NOMO-1 (cell line): ENCODE measurements around the gene PLEKHG4B.

Experiments
- DNase-seq, 2 experiments: peaks; one replicate each; lab custom pipeline; 2025; ENCODE audit not compliant: unreplicated experiment in 2 of 2; lab: John Stamatoyannopoulos, UW

Gene PLEKHG4B

DNA sequence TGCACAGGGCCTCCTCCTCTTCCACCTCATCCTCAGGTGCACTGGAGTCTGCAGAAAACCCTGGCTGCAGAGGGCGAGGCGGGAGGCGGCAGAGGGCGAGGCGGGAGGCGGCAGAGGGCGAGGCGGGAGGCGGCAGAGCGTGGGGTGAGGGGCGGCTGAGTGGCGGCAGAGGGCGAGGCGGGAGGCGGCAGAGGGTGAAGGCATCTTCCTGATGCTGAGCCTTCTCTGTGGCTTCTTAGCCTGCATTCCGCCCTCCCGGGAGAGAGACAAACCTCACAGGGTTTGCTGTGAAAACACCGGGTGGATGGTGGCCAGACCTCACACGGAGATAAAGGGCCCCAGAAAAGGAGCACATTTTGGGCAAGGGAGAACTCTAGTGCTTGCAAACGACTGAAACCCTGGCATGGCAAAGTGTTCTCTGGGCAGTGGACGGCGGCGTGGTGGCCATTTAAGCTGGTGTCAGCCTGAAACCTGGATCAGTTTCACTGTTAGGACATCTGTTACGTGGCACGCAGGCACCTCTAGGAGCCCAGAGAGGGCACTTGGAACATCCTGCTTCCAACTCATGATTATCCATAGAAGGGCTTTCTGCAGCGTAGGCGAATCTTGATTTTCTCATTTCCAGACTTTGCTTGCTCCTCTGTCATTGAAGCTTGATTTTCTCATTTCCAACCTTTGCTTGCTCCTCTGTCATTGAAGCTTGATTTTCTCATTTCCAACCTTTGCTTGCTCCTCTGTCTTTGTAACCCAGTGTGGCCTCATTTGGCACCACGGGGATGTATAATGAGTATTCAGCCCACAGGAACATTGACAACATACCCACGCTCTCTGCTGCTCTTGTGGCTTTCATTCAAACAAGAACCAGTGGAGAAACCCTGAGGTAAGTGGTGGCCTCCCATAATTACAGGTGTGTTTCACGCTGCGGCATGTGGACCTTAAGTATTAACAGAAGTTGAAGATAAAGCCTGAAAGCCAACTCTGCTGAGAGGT lies 16.3 kb upstream of the PLEKHG4B start:
- no peak for DNase-seq

GRCh38 chr5:76358-77169 lies 15.4 kb upstream of the PLEKHG4B start:
- DNase-seq, result no peak

DNA sequence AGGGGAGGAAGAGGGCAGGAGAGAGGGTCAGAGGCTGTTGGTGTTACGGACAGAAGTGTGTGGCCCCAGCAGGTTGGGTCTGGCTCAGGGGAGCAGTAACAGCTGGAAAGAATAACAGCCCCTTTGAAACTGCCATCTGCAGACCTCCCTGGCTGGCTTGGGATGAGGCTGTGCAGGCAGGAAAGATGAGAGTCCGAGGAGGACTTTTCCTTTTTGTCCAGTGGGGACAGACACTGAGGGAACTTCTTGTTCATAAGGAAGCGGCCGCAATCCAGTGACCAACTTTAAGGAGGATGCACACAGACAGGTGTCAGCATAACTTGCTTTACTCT lies 14.8 kb upstream of the PLEKHG4B start:
- DNase-seq, result no peak

DNA sequence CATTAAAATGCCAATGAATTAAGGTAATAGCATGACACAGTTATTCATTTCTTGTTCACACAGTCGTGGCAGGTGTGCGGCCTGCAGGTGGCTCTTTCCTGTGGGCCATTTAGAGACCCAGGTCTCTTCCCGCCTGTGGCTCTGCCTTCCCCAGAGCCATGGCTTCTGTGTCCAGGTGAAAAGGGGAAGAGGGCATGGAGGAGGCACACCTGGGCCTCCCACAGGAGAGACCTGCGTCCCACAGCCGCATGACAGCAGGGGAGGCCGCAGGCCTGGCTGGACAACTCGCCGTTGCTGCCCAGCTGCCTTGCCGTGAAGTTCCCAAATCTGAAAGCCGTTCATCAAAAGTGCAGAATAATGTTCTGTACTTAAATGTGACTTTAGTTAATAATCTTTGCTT lies 14.4 kb upstream of the PLEKHG4B start:
- DNase-seq, result no peak

- peak in 1 of 2 experiments; percentile 22 for DNase-seq
These were observed 13.8 kb upstream of the PLEKHG4B start for GRCh38 chr5:77957-78804.

DNA sequence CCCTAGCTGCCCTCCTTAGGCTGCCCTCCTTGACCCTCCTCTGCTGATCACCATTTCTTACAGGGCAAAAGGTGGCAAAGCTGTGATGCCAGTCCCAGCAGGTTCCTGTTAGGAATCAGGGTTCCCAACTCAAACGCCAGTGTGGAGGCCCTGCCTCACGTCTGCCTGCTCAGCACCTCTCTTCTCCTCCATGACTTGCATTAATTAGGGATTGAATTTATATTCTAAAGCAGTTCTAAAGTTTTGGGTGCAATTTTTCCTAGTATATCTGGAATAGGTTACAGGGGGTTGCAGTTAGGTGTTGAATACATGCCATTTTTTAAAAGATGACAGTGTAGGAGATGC lies 13.2 kb upstream of the PLEKHG4B start:
- no peak for DNase-seq

GRCh38 chr5:79263-79662 lies 12.7 kb upstream of the PLEKHG4B start:
- DNase-seq, result no peak

DNA sequence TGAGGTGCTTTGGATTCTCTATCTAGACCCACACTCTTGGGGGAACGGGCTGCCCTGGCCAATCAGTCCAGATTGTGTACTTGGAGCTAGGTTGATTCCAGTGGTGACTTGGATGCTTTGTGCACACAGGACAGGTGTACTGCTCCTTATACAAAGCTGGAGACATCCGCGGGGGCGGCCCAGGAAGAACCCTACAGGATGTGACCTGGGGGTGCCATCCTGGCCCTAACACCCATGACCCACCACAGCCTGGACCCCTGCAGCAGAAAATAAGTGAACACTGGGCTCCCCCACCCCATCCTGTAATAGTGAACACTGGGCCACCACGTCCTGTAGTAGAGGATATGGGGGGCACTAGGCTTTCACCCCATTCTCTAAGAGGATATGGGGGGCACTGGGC lies 12.1 kb upstream of the PLEKHG4B start:
- DNase-seq, result no peak

- no peak for DNase-seq
These were observed 10.5 kb upstream of the PLEKHG4B start for GRCh38 chr5:81391-82021.

DNA sequence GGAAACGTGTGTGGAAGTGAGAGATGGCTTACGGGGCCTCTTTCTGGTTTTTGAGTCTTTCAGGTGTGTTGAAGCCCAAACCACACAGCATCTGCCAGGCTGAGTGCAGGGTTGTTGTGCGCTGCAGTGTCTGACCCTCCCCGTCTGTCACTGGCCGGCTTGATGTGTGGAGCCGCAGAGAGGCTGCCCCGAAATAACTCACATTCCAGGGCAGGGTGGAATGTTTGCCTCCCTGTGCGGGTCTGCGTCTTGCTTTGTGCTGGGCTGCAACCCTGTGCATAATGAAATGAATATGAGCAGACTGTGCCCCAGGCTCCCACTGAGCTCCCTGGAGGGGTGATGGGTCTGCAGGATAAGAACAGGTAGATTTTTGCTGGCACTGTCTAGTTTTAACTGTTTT lies 9.9 kb upstream of the PLEKHG4B start:
- no peak for DNase-seq

DNA sequence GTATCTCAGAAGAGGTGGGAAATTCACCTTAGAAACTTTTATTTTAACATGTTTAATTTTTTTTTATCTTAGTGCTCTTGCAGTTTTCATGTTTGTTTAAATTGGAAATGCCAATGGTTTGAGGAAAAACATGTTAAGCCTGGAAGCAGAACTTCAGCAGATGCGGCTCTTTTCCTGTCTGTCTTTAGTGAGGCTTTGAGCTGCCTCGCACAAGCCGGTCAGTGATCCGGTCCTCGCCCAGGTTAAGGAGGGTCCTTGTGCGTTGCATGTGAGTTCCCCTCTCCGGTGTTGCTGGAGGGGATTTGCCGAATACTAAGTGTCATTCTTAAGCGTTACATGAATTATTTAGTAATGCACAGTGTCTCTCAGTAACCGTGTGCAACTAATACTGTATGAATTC lies 9.4 kb upstream of the PLEKHG4B start:
- DNase-seq, result no peak

DNA sequence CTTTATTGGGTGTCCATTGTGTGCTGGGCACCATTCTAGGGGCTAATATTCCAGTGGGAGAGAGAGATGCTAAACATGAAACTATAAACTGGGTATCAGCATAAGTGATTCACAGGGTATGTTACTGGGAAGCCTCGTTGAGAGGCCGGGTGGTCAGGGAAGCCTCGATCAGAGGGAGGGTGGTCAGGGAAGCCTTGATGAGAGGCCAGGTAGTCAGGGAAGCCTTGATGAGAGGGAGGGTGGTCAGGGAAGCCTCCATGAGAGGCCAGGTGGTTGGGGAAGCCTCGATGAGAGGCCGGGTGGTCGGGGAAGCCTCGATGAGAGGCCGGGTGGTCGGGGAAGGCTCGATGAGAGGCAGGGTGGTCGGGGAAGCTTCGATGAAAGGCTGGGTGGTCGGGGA lies 8.9 kb upstream of the PLEKHG4B start:
- no peak for DNase-seq

DNA sequence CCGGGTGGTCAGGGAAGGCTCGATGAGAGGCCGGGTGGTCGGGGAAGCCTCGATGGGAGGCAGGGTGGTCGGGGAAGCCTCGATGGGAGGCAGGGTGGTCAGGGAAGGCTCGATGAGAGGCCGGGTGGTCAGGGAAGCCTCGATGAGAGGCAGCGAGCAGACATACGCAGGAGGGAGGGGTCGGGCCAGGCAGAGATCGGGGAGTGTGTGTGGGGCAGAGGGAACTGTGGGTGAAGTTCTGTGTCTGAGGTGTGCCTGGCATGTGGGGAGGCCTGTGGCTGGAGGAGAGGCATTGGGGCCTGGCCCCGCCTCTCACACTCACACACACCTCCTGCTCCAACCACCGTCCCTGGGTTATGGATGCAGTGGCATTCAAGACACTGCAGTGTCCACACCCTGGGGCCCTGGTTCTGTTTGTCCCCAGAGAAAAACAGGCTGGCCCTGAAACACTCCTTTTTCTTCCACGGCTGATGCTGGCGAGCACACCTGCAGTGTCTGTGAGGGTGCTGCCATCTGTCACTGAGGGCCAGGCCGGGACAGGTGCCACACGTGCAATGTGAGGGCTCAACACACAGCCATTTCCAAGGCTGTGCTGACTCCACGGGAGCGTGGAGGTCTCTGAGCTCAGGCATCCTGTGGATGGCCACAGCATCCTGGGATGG lies 6.5 kb upstream of the PLEKHG4B start:
- DNase-seq, result no peak

DNA sequence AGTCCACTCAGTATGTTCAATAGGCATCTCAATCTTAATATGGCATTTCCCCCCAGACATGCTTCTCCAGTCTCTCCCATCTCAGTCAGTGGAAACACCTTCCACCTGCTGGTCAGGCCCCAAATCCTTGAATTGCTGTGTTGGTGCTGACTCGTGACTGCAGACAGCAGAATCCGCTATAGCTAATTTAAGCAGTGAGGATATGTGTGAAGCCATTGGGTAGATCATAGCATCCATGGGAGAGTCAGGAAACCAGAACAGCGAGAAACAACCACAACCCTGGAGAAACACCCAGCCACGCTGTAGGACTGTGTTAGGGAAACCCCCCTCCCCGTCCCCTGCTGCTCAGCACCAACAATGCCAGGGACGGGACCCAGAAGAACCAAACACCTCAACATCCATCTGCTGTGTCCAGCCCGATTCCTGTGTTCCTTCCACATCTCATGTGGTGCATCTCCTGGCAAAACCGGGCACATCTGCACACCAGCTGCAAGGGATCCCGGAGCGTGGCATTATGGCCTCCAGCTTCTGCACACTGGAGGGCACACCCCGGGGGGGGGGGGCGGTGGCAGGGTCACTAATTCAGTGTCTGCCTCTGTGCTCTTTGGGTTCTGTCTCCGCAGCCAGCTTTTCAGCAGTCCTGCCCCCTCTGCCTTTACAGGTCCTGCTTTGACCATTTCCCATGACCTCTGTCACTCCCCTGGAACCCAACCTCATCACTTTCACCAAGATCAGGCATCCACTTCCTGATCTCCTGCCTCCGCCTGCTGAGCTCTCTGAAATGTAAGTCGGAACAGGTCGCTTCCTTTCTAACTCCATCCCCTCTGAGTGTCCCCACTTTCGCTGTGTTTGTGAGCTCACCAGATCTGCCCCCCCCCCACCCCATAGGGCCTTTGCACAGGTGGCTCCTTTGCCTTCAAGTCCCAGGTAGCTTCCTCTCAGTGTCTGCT lies 2.4 kb upstream of the PLEKHG4B start:
- DNase-seq, result no peak

- no peak for DNase-seq
These were observed 1.1 kb upstream of the PLEKHG4B start for GRCh38 chr5:90590-91547.

GRCh38 chr5:92401-93220 lies 643 bp downstream of the PLEKHG4B start:
- no peak for DNase-seq
